ENCODE results near the gene MMP25. TPM values are rescaled to one million over a fixed set of nuclear protein-coding genes. Genes with fewer than 3 reads are reported as not detected.

Gene MMP25
- total and polyA plus RNA-seq, 3 experiments from 2014 or later: 0.90 to 1.9 (median 1.5) TPM

- POLR2A ChIA-PET: no interaction called here
Observed at GRCh38 chr16:3004781-3005284, 41.5 kb upstream of the MMP25 start.

GRCh38 chr16:3007059-3007956 lies 39.1 kb upstream of the MMP25 start:
- H3K36me3 ChIP-seq (ENCODE audit: insufficient read depth, low read length): no peaks in the 10 kb centered on the region
- Mint-ChIP-seq H3K36me3 (no peaks in the 10 kb centered on the region), H3K4me3 (peak overlapping the region; percentile 69 to 85 (median 72)), H3K27ac (peak overlapping the region in 5 of 8 donors; percentile 43 to 63 (median 46)), H3K4me1 (peaks cover 24 to 36% (median 28%) of the 10 kb centered on the region in 3 donors), H3K27me3 (peaks cover 7 to 8% of the 10 kb centered on the region in 2 donors), H3K9me3 (no peaks in the 10 kb centered on the region)
- POLR2A ChIA-PET: interaction anchor here (1.1 kb wide), 1 partner anchor 13 kb away, joined by 4 read pairs; the partner anchor contains the start of gene TNFRSF12A
- CTCF ChIA-PET: interaction anchor here (0.8 to 14.4 kb wide), 8 partner anchors 10 to 164 kb away, joined by 3 to 289 read pairs (median 4); partner anchors contain the start of genes HCFC1R1, THOC6, TNFRSF12A and ZNF213
- H3K4me1 ChIP-seq (ENCODE audit: insufficient read depth, low read length): peaks cover 22% of the 10 kb centered on the region
- DNase-seq: no peak
- no peaks in the 10 kb centered on the region for H3K9me3 ChIP-seq (ENCODE audit: low read length)
- peaks cover 3% of the 10 kb centered on the region for H3K27me3 ChIP-seq (ENCODE audit: insufficient read depth, low read length, poor library complexity, severe bottlenecking)
- no peak overlapping the region for H3K4me3 ChIP-seq (ENCODE audit: low read length)
- peak overlapping the region; percentile 60 for H3K27ac ChIP-seq (ENCODE audit: low read depth, low read length)

More at GRCh38 chr16:3004781-3005284, 41.5 kb upstream of the MMP25 start:
- H3K27me3 Mint-ChIP-seq: peaks cover 8 to 9% of the 10 kb centered on the region in 2 donors
- no peaks in the 10 kb centered on the region for H3K27me3 ChIP-seq (ENCODE audit: insufficient read depth, low read length, poor library complexity, severe bottlenecking)
- no peak overlapping the region for H3K27ac Mint-ChIP-seq
- CTCF ChIA-PET: interaction anchor here (1.3 to 14.4 kb wide), 4 partner anchors 22 to 146 kb away, joined by 3 to 289 read pairs (median 15); partner anchors contain the start of genes HCFC1R1, THOC6 and TNFRSF12A
- peaks cover 0 to 2% (median 0%) of the 10 kb centered on the region in 5 donors for H3K9me3 Mint-ChIP-seq
- H3K36me3 Mint-ChIP-seq: no peaks in the 10 kb centered on the region
- H3K4me3 Mint-ChIP-seq: peak overlapping the region; percentile 40 to 83 (median 61)
- no peaks in the 10 kb centered on the region for H3K36me3 ChIP-seq (ENCODE audit: insufficient read depth, low read length)
- peaks cover 22% of the 10 kb centered on the region for H3K4me1 ChIP-seq (ENCODE audit: insufficient read depth, low read length)
- H3K4me3 ChIP-seq (ENCODE audit: low read length): no peak overlapping the region
- H3K27ac ChIP-seq (ENCODE audit: low read depth, low read length): peak overlapping the region; percentile 59
- H3K9me3 ChIP-seq (ENCODE audit: low read length): no peaks in the 10 kb centered on the region
- H3K4me1 Mint-ChIP-seq: peaks cover 24 to 34% (median 28%) of the 10 kb centered on the region in 3 donors
- no peak for DNase-seq

GRCh38 chr16:3007957-3008689 lies 38.2 kb upstream of the MMP25 start:
- H3K9me3 Mint-ChIP-seq: no peaks in the 10 kb centered on the region
- H3K27me3 Mint-ChIP-seq: peaks cover 5 to 14% of the 10 kb centered on the region in 2 donors
- no peaks in the 10 kb centered on the region for H3K36me3 ChIP-seq (ENCODE audit: insufficient read depth, low read length)
- no peaks in the 10 kb centered on the region for H3K9me3 ChIP-seq (ENCODE audit: low read length)
- POLR2A ChIA-PET: interaction anchor here (1.1 kb wide), 1 partner anchor 12 kb away, joined by 4 read pairs; the partner anchor contains the start of gene TNFRSF12A
- peaks cover 24 to 42% (median 28%) of the 10 kb centered on the region in 3 donors for H3K4me1 Mint-ChIP-seq
- H3K27ac ChIP-seq (ENCODE audit: low read depth, low read length): peak overlapping the region; percentile 60
- peaks cover 3% of the 10 kb centered on the region for H3K27me3 ChIP-seq (ENCODE audit: insufficient read depth, low read length, poor library complexity, severe bottlenecking)
- peak overlapping the region in 4 of 8 donors; percentile 43 to 63 (median 46) for H3K27ac Mint-ChIP-seq
- CTCF ChIA-PET: interaction anchor here (1.0 to 14.4 kb wide), 6 partner anchors 9 to 163 kb away, joined by 3 to 289 read pairs (median 4); partner anchors contain the start of genes HCFC1R1, THOC6, TNFRSF12A and ZNF213
- no peaks in the 10 kb centered on the region for H3K36me3 Mint-ChIP-seq
- DNase-seq: peak in 2 of 5 donors; percentile 24 to 27
- peak overlapping the region; percentile 69 to 85 (median 72) for H3K4me3 Mint-ChIP-seq
- peaks cover 22% of the 10 kb centered on the region for H3K4me1 ChIP-seq (ENCODE audit: insufficient read depth, low read length)
- H3K4me3 ChIP-seq (ENCODE audit: low read length): peak overlapping the region; percentile 32

DNA sequence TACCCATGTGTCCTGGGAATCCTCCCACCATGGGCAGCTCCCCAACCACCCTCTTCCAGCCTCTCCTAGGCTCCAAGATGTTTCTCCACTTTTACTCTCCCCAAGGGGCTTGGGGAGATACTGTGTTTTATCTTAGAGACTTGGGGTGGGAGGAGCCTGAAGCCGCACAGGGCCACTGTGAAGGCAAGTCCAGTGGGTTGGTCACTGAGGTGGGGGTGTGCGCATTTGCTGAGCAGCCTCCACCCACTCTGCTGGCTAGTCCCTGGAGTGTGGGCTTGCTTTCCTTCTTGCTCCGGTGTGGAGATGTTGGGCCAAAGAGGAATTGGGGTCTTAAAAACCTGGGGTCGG lies 37.7 kb upstream of the MMP25 start:
- H3K27me3 ChIP-seq (ENCODE audit: insufficient read depth, low read length, poor library complexity, severe bottlenecking): peaks cover 3% of the 10 kb centered on the region
- POLR2A ChIA-PET: interaction anchor here (0.6 kb wide), 1 partner anchor 23 kb away, joined by 3 read pairs; no protein-coding TSS in a partner anchor
- peak overlapping the region; percentile 32 for H3K4me3 ChIP-seq (ENCODE audit: low read length)

GRCh38 chr16:3009568-3010390 lies 36.6 kb upstream of the MMP25 start:
- Histone ChIP-seq H3K27ac (ENCODE audit: low read depth, low read length) (no peak overlapping the region), H3K9me3 (ENCODE audit: low read length) (no peaks in the 10 kb centered on the region), H3K4me1 (ENCODE audit: insufficient read depth, low read length) (peaks cover 22% of the 10 kb centered on the region), H3K4me3 (ENCODE audit: low read length) (no peak overlapping the region), H3K36me3 (ENCODE audit: insufficient read depth, low read length) (no peaks in the 10 kb centered on the region), H3K27me3 (ENCODE audit: insufficient read depth, low read length, poor library complexity, severe bottlenecking) (peaks cover 3% of the 10 kb centered on the region)
- CTCF ChIA-PET: interaction anchor here (0.6 to 14.4 kb wide), 2 partner anchors 17 to 137 kb away, joined by 3 to 289 read pairs; partner anchors contain the start of genes HCFC1R1, THOC6 and TNFRSF12A
- POLR2A ChIA-PET: interaction anchor here (0.6 kb wide), 1 partner anchor 18 kb away, joined by 7 read pairs; no protein-coding TSS in a partner anchor
- Mint-ChIP-seq H3K27ac (no peak overlapping the region), H3K4me3 (no peak overlapping the region), H3K36me3 (no peaks in the 10 kb centered on the region), H3K27me3 (peaks cover 4 to 18% of the 10 kb centered on the region in 2 donors), H3K4me1 (peaks cover 24 to 36% (median 24%) of the 10 kb centered on the region in 3 donors), H3K9me3 (no peaks in the 10 kb centered on the region)
- DNase-seq: no peak

More for the DNA sequence above, 37.7 kb upstream of the MMP25 start:
- Mint-ChIP-seq H3K9me3 (no peaks in the 10 kb centered on the region), H3K27ac (peak overlapping the region in 2 of 8 donors; percentile 44 to 83), H3K4me1 (peaks cover 24 to 41% (median 28%) of the 10 kb centered on the region in 3 donors), H3K36me3 (no peaks in the 10 kb centered on the region), H3K27me3 (peaks cover 5 to 14% of the 10 kb centered on the region in 2 donors), H3K4me3 (peak overlapping the region in 2 of 7 donors; percentile 45 to 69)
- CTCF ChIA-PET: interaction anchor here (1.7 to 14.4 kb wide), 3 partner anchors 18 to 126 kb away, joined by 4 to 289 read pairs (median 7); partner anchors contain the start of genes HCFC1R1, THOC6, TNFRSF12A and ZNF213
- no peaks in the 10 kb centered on the region for H3K36me3 ChIP-seq (ENCODE audit: insufficient read depth, low read length)
- no peak for DNase-seq
- H3K9me3 ChIP-seq (ENCODE audit: low read length): no peaks in the 10 kb centered on the region
- peaks cover 22% of the 10 kb centered on the region for H3K4me1 ChIP-seq (ENCODE audit: insufficient read depth, low read length)
- peak overlapping the region; percentile 60 for H3K27ac ChIP-seq (ENCODE audit: low read depth, low read length)

GRCh38 chr16:3010510-3010909 lies 35.9 kb upstream of the MMP25 start:
- Mint-ChIP-seq H3K4me3 (no peak overlapping the region), H3K4me1 (peaks cover 23 to 34% (median 24%) of the 10 kb centered on the region in 3 donors), H3K27me3 (peaks cover 0 to 18% of the 10 kb centered on the region in 2 donors), H3K9me3 (no peaks in the 10 kb centered on the region), H3K27ac (no peak overlapping the region), H3K36me3 (no peaks in the 10 kb centered on the region)
- Histone ChIP-seq H3K27me3 (ENCODE audit: insufficient read depth, low read length, poor library complexity, severe bottlenecking) (peaks cover 3% of the 10 kb centered on the region), H3K4me3 (ENCODE audit: low read length) (no peak overlapping the region), H3K27ac (ENCODE audit: low read depth, low read length) (no peak overlapping the region), H3K36me3 (ENCODE audit: insufficient read depth, low read length) (no peaks in the 10 kb centered on the region), H3K9me3 (ENCODE audit: low read length) (no peaks in the 10 kb centered on the region), H3K4me1 (ENCODE audit: insufficient read depth, low read length) (peaks cover 22% of the 10 kb centered on the region)
- no peak for DNase-seq
- POLR2A ChIA-PET: interaction anchor here (0.6 kb wide), 2 partner anchors 17 to 189 kb away, joined by 4 to 7 read pairs; no protein-coding TSS in a partner anchor
- CTCF ChIA-PET: interaction anchor here (0.6 to 14.4 kb wide), 3 partner anchors 16 to 137 kb away, joined by 3 to 289 read pairs (median 3); partner anchors contain the start of genes HCFC1R1, THOC6 and TNFRSF12A
